HepG2 (cell line): ENCODE measurements around the gene PCSK5. TPM values are rescaled to one million over a fixed set of nuclear protein-coding genes. Genes with fewer than 3 reads are reported as not detected.

ENCODE experiments used
- ARHGAP35 ChIP-seq: sonication (generic); formaldehyde crosslinking; IDR thresholded peaks from 2 replicates; pipeline ENCODE4 v1.9.0; 2022; ENCODE audit warnings: mild to moderate bottlenecking, inconsistent platforms, moderate library complexity, missing genetic modification reagents, borderline replicate concordance
- ARNT2 ChIP-seq: sonication (generic); formaldehyde crosslinking; IDR thresholded peaks from 2 replicates; pipeline ENCODE4 v1.8.0; 2022; ENCODE audit warnings: mild to moderate bottlenecking, low read depth, missing genetic modification reagents, moderate library complexity
- CREM ChIP-seq, 2 experiments: sonication (generic) in 1 of 2; formaldehyde crosslinking in 1 of 2; IDR thresholded peaks; 2 replicates each; pipeline versions ENCODE4 v1.4.0 to v1.6.1; 2016 to 2020; ENCODE audit warnings: antibody characterized with exemption in 1 of 2, mild to moderate bottlenecking in 1 of 2, missing genetic modification reagents in 1 of 2
- EHMT2 ChIP-seq: fragments of 200-600 bp; sonication (generic); IDR thresholded peaks from 2 replicates; pipeline ENCODE4 v1.7.0; 2017; ENCODE audit warnings: antibody characterized with exemption, low read depth, low read length, borderline replicate concordance
- ELF3 ChIP-seq: IDR thresholded peaks from 2 replicates; pipeline ENCODE4 v1.6.1; 2016; ENCODE audit warnings: missing genetic modification reagents, missing compliant biosample characterization
- FOXC1 ChIP-seq: sonication (generic); formaldehyde crosslinking; IDR thresholded peaks from 2 replicates; pipeline ENCODE4 v1.8.0; 2022; ENCODE audit warnings: mild to moderate bottlenecking, missing genetic modification reagents, borderline replicate concordance
- FOXK2 ChIP-seq: fragments of 450-650 bp; IDR thresholded peaks from 2 replicates; pipeline ENCODE4 v1.6.1; 2016
- FOXP1 ChIP-seq, 2 experiments: fragments of 450-650 bp in 1 of 2; IDR thresholded peaks; 2 replicates each; pipeline ENCODE4 v1.6.1; 2017 to 2018; ENCODE audit warnings: antibody characterized with exemption in 1 of 2
- JUNB ChIP-seq: sonication (generic); formaldehyde crosslinking; IDR thresholded peaks from 2 replicates; pipeline ENCODE4 v1.8.0; 2022; ENCODE audit warnings: missing genetic modification reagents, mild to moderate bottlenecking, borderline replicate concordance
- KLF9 ChIP-seq: IDR thresholded peaks from 2 replicates; pipeline ENCODE4 v1.6.1; 2016; ENCODE audit warnings: low read depth
- MIER2 ChIP-seq: IDR thresholded peaks from 2 replicates; pipeline ENCODE4 v1.6.1; 2016; ENCODE audit warnings: missing biosample characterization, missing genetic modification reagents
- PHF8 ChIP-seq: sonication (generic); formaldehyde crosslinking; IDR thresholded peaks from 2 replicates; pipeline ENCODE4 v1.5.0; 2020; ENCODE audit warnings: missing genetic modification reagents
- RELA ChIP-seq: sonication (generic); formaldehyde crosslinking; IDR thresholded peaks from 2 replicates; pipeline ENCODE4 v1.4.0; 2020; ENCODE audit warnings: missing genetic modification reagents
- SNAPC2 ChIP-seq: sonication (generic); formaldehyde crosslinking; IDR thresholded peaks from 2 replicates; pipeline ENCODE4 v1.8.1; 2022; ENCODE audit warnings: mild to moderate bottlenecking, missing genetic modification reagents
- SNAPC4 ChIP-seq: sonication (generic); formaldehyde crosslinking; IDR thresholded peaks from 2 replicates; pipeline ENCODE4 v1.4.0; 2020; ENCODE audit warnings: mild to moderate bottlenecking, missing genetic modification reagents
- STAG1 ChIP-seq: sonication (generic); formaldehyde crosslinking; IDR thresholded peaks from 2 replicates; pipeline ENCODE4 v1.4.0; 2020; ENCODE audit warnings: missing genetic modification reagents
- TCF7 ChIP-seq: sonication (generic); IDR thresholded peaks from 2 replicates; pipeline ENCODE4 v1.6.1; 2016; ENCODE audit warnings: antibody characterized with exemption, low read depth
- ZEB1 ChIP-seq: IDR thresholded peaks from 2 replicates; pipeline ENCODE4 v1.6.1; 2012; ENCODE audit warnings: mild to moderate bottlenecking, low read depth, inconsistent platforms; ENCODE audit not compliant: insufficient replicate concordance
- ZNF10 ChIP-seq: sonication (generic); formaldehyde crosslinking; IDR thresholded peaks from 2 replicates; pipeline ENCODE4 v1.4.0; 2020; ENCODE audit warnings: mild to moderate bottlenecking, low read depth, missing genetic modification reagents, borderline replicate concordance
- ZNF292 ChIP-seq: sonication (generic); formaldehyde crosslinking; IDR thresholded peaks from 2 replicates; pipeline ENCODE4 v1.8.1; 2022; ENCODE audit warnings: mild to moderate bottlenecking, low read depth, missing genetic modification reagents, borderline replicate concordance
- ZNF3 ChIP-seq: IDR thresholded peaks from 2 replicates; pipeline ENCODE4 v1.7.0; 2017; ENCODE audit warnings: inconsistent platforms
- ZNF567 ChIP-seq: sonication (generic); formaldehyde crosslinking; IDR thresholded peaks from 2 replicates; pipeline ENCODE4 v1.8.1; 2023; ENCODE audit warnings: mild to moderate bottlenecking, missing genetic modification reagents, borderline replicate concordance
- ZNF7 ChIP-seq: IDR thresholded peaks from 2 replicates; pipeline ENCODE4 v1.6.1; 2016; ENCODE audit warnings: missing biosample characterization, missing genetic modification reagents
- ZNF773 ChIP-seq: sonication (generic); formaldehyde crosslinking; IDR thresholded peaks from 2 replicates; pipeline ENCODE4 v1.4.0; 2020; ENCODE audit warnings: missing genetic modification reagents, borderline replicate concordance
- polyA plus RNA-seq, 8 experiments: library from polyadenylated mRNA; depleted of rRNA in 3 of 8; stranded (reverse) in 7 of 8; unstranded in 1 of 8; fragments of >200 nt; fragmentation: Illumina TruSeq in 4 of 8; extraction: Trizol in 4 of 8; gene quantifications; 2 replicates each; pipeline versions ENCODE4 v1.2.1 to v1.2.3, GENCODE V29; 2011 to 2016; ENCODE audit warnings: low read depth in 4 of 8, missing spikeins in 1 of 8, mixed read lengths in 1 of 8; ENCODE audit not compliant: insufficient read depth in 1 of 8
- total RNA-seq, 5 experiments: library from RNA; depleted of rRNA; stranded (reverse); fragments of >200 nt; fragmentation: Illumina TruSeq; extraction: Trizol; gene quantifications; 2 replicates each; pipeline ENCODE4 v1.2.3, GENCODE V29; 2016; ENCODE audit warnings: low read depth in 1 of 5
- TF ChIP-seq, protein P1 (sequence below): sonication (generic); formaldehyde crosslinking; IDR thresholded peaks from 2 replicates; pipeline ENCODE4 v1.4.0; 2020; ENCODE audit warnings: mild to moderate bottlenecking, missing genetic modification reagents
- TF ChIP-seq, protein P2 (sequence below): sonication (generic); formaldehyde crosslinking; IDR thresholded peaks from 2 replicates; pipeline ENCODE4 v1.8.1; 2023; ENCODE audit warnings: missing genetic modification reagents, inconsistent platforms, borderline replicate concordance

PCSK5 gene
- total and polyA plus RNA-seq, 2 of the 13 experiments (the other 11 are each of a cell fraction or from before 2014, with no cell fraction given), result 0.55 to 0.66 TPM

DNA sequence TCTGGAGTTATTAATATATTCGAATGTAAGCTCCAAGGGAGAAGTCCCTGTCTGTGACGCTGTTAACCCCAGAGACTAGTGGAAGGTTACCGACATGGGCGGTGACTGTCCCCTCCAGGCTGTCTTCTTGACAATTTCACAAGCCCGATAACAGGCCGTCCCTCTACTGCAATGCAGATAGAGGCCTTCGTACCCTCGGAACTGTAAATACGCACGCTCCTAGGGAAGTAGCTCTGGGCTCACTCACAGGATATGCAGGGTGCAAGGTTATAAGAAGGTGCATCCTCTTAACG is 504.4 kb downstream of the PCSK5 start (continued):
- no peak for TF ChIP-seq ZNF773 (CRISPR knock-in tag)
- TF ChIP-seq, protein P1, sequence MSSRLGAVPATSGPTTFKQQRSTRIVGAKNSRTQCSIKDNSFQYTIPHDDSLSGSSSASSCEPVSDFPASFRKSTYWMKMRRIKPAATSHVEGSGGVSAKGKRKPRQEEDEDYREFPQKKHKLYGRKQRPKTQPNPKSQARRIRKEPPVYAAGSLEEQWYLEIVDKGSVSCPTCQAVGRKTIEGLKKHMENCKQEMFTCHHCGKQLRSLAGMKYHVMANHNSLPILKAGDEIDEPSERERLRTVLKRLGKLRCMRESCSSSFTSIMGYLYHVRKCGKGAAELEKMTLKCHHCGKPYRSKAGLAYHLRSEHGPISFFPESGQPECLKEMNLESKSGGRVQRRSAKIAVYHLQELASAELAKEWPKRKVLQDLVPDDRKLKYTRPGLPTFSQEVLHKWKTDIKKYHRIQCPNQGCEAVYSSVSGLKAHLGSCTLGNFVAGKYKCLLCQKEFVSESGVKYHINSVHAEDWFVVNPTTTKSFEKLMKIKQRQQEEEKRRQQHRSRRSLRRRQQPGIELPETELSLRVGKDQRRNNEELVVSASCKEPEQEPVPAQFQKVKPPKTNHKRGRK (CRISPR knock-in tag), result no peak
- TF ChIP-seq ZNF7 (CRISPR knock-in tag), result no peak
- peak; percentile 51; the same call in 1 of the 2 replicates for TF ChIP-seq ZNF292 (CRISPR knock-in tag)
- TF ChIP-seq, protein P2, sequence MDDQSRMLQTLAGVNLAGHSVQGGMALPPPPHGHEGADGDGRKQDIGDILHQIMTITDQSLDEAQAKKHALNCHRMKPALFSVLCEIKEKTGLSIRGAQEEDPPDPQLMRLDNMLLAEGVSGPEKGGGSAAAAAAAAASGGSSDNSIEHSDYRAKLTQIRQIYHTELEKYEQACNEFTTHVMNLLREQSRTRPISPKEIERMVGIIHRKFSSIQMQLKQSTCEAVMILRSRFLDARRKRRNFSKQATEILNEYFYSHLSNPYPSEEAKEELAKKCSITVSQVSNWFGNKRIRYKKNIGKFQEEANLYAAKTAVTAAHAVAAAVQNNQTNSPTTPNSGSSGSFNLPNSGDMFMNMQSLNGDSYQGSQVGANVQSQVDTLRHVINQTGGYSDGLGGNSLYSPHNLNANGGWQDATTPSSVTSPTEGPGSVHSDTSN (CRISPR knock-in tag), result no peak
- TF ChIP-seq STAG1 (CRISPR knock-in tag), result 0 out of 2 replicates have a peak, but pooled peaks have one; percentile 4
- TF ChIP-seq ZNF3 (CRISPR knock-in tag), result no peak
- TF ChIP-seq JUNB (CRISPR knock-in tag), result no peak
- TF ChIP-seq RELA (CRISPR knock-in tag), result no peak
- TF ChIP-seq SNAPC4 (CRISPR knock-in tag), result no peak
- no peak for TF ChIP-seq ELF3 (CRISPR knock-in tag)
- TF ChIP-seq MIER2, result no peak
- no peak for TF ChIP-seq SNAPC2 (CRISPR knock-in tag)
- TF ChIP-seq ZEB1, result no peak
- peak; percentile 43; the same call in 1 of the 2 replicates for TF ChIP-seq PHF8 (CRISPR knock-in tag)
- no peak for TF ChIP-seq ZNF10
- TF ChIP-seq ZNF567 (CRISPR knock-in tag), result no peak
- no peak for TF ChIP-seq TCF7
- no peak for TF ChIP-seq FOXP1 (IDR thresholded peaks at IDR 0.05)
- no peak for TF ChIP-seq FOXP1 (CRISPR knock-in tag; IDR thresholded peaks at IDR 0.05)
- TF ChIP-seq ARNT2 (CRISPR knock-in tag), result no peak
- peak; percentile 41; the same call in 1 of the 2 replicates for TF ChIP-seq FOXK2
- no peak for TF ChIP-seq KLF9 (CRISPR knock-in tag)
- TF ChIP-seq ARHGAP35, result no peak
- TF ChIP-seq EHMT2, result no peak
- TF ChIP-seq CREM (IDR thresholded peaks at IDR 0.05), result peak; percentile 37; the same call in 1 of the 2 replicates
- no peak for TF ChIP-seq CREM (CRISPR knock-in tag; IDR thresholded peaks at IDR 0.05)
- TF ChIP-seq FOXC1, result no peak; the same call in 1 of the 2 replicates
